IPS-18c (cell line): ENCODE results near the gene ENG.

Experiments used
- H3K4me3 ChIP-seq: 2 replicates; pipeline ENCODE4 v1.7.0; 2013; ENCODE audit warnings: low read depth, mild to moderate bottlenecking, low read length, moderate library complexity; ENCODE audit not compliant: insufficient read depth
- H3K9me3 ChIP-seq: one replicate; pipeline ENCODE4 v1.6.1; 2013; ENCODE audit warnings: mild to moderate bottlenecking, low read length, moderate library complexity; ENCODE audit not compliant: control insufficient read depth, insufficient read depth

Gene ENG

GRCh38 chr9:127810378-127811187, 43.9 kb downstream of the ENG start:
- Histone ChIP-seq H3K4me3 (no peak overlapping the region; the same call in 1 of the 2 replicates), H3K9me3 (peaks cover 4% of the 10 kb centered on the region)

- H3K4me3 ChIP-seq = peak overlapping the region; percentile 38
- H3K9me3 ChIP-seq = peaks cover 4% of the 10 kb centered on the region
These were observed 44.7 kb downstream of the ENG start for GRCh38 chr9:127809540-127810377.

- Histone ChIP-seq H3K9me3 (peaks cover 4% of the 10 kb centered on the region), H3K4me3 (no peak overlapping the region; the same call in 1 of the 2 replicates)
These were observed 45.4 kb downstream of the ENG start for GRCh38 chr9:127809002-127809539.

- no peak overlapping the region for H3K4me3 ChIP-seq
These were observed 46.0 kb downstream of the ENG start for GRCh38 chr9:127808347-127809001.

GRCh38 chr9:127806871-127807270, 47.6 kb downstream of the ENG start:
- no peak overlapping the region for H3K4me3 ChIP-seq

More at GRCh38 chr9:127808347-127809001, 46.0 kb downstream of the ENG start:
- peaks cover 4% of the 10 kb centered on the region for H3K9me3 ChIP-seq

GRCh38 chr9:127805620-127806019, 48.8 kb downstream of the ENG start:
- peaks cover 4% of the 10 kb centered on the region for H3K9me3 ChIP-seq
- no peak overlapping the region for H3K4me3 ChIP-seq

More at GRCh38 chr9:127806871-127807270, 47.6 kb downstream of the ENG start:
- peaks cover 4% of the 10 kb centered on the region for H3K9me3 ChIP-seq

- peak overlapping the region; percentile 83 for H3K4me3 ChIP-seq
- H3K9me3 ChIP-seq = no peaks in the 10 kb centered on the region
These were observed 50.7 kb downstream of the ENG start for GRCh38 chr9:127803507-127804352.

GRCh38 chr9:127802576-127803443, 51.6 kb downstream of the ENG start, which contains the start of gene FPGS:
Gene FPGS, plus strand, starts transcription at chr9:127802882. Its CDS starts 43 bp downstream, at chr9:127802925.
- Histone ChIP-seq H3K9me3 (no peaks in the 10 kb centered on the region), H3K4me3 (peak within 1 kb of the TSS; percentile 83)

GRCh38 chr9:127801955-127802575, 52.4 kb downstream of the ENG start:
- Histone ChIP-seq H3K4me3 (peak overlapping the region; percentile 71), H3K9me3 (no peaks in the 10 kb centered on the region)

- Histone ChIP-seq H3K9me3 (no peaks in the 10 kb centered on the region), H3K4me3 (no peak overlapping the region)
These were observed 57.5 kb downstream of the ENG start for GRCh38 chr9:127796852-127797370.

GRCh38 chr9:127796225-127796813, 58.1 kb downstream of the ENG start:
- H3K4me3 ChIP-seq = no peak overlapping the region
- no peaks in the 10 kb centered on the region for H3K9me3 ChIP-seq

- H3K9me3 ChIP-seq = no peaks in the 10 kb centered on the region
- no peak overlapping the region for H3K4me3 ChIP-seq
These were observed 60.3 kb downstream of the ENG start for GRCh38 chr9:127794001-127794791.

- no peaks in the 10 kb centered on the region for H3K9me3 ChIP-seq
- H3K4me3 ChIP-seq = no peak overlapping the region
These were observed 61.3 kb downstream of the ENG start for GRCh38 chr9:127793093-127793708.
